Neural cell (in vitro differentiated cells): ENCODE measurements around the gene PCSK7. TPM values are rescaled to one million over a fixed set of nuclear protein-coding genes. Genes with fewer than 3 reads are reported as not detected.

Experiments used
- H2AFZ ChIP-seq: fragments of 200-600, 300-800 bp; sonication (generic), shearing (Covaris generic); 2 replicates; pipeline ENCODE4 v1.6.0; 2014; ENCODE audit warnings: low read depth, mild to moderate bottlenecking, antibody characterized with exemption, low read length, moderate library complexity
- H3F3A ChIP-seq: fragments of 200-600 bp; shearing (Covaris generic); 2 replicates; pipeline ENCODE4 v1.6.1; 2016; ENCODE audit warnings: mild to moderate bottlenecking, moderate library complexity, mixed read lengths, antibody characterized with exemption, low read length; ENCODE audit not compliant: insufficient read depth, poor library complexity, severe bottlenecking
- H3K27ac ChIP-seq: fragments of 200-600, 300-800 bp; sonication (generic), shearing (Covaris generic); 2 replicates; pipeline ENCODE4 v1.5.1; 2014; ENCODE audit warnings: mild to moderate bottlenecking, low read length, moderate library complexity
- H3K27me3 ChIP-seq: fragments of 300-800, 200-600 bp; sonication (generic), shearing (Covaris generic); 2 replicates; pipeline ENCODE4 v1.6.0; 2014; ENCODE audit warnings: mild to moderate bottlenecking, low read depth, low read length, moderate library complexity; ENCODE audit not compliant: insufficient read depth
- H3K36me3 ChIP-seq: fragments of 300-800, 200-600 bp; sonication (generic), shearing (Covaris generic); 2 replicates; pipeline ENCODE4 v1.5.1; 2014; ENCODE audit warnings: mild to moderate bottlenecking, antibody characterized with exemption, low read length, moderate library complexity; ENCODE audit not compliant: insufficient read depth
- H3K4me2 ChIP-seq: fragments of 300-800, 200-600 bp; sonication (generic), shearing (Covaris generic); 2 replicates; pipeline ENCODE4 v1.6.0; 2014; ENCODE audit warnings: mild to moderate bottlenecking, low read length
- H3K4me3 ChIP-seq: fragments of 300-800, 200-600 bp; sonication (generic), shearing (Covaris generic); 2 replicates; pipeline ENCODE4 v1.5.1; 2014; ENCODE audit warnings: mild to moderate bottlenecking, low read length, moderate library complexity
- H3K79me2 ChIP-seq: fragments of 200-600 bp; shearing (Covaris generic); replicated peaks from 2 replicates; pipeline ENCODE4 v1.6.0; 2014; ENCODE audit warnings: mild to moderate bottlenecking, low read length, moderate library complexity; ENCODE audit not compliant: insufficient read depth
- H3K9ac ChIP-seq: fragments of 300-800, 200-600 bp; sonication (generic), shearing (Covaris generic); 2 replicates; pipeline ENCODE4 v1.6.1; 2016; ENCODE audit warnings: mild to moderate bottlenecking, low read length, mixed read lengths
- H3K9me2 ChIP-seq: fragments of 200-600 bp; shearing (Covaris generic); 2 replicates; pipeline ENCODE4 v1.6.1; 2016; ENCODE audit warnings: mild to moderate bottlenecking, low read length, mixed read lengths; ENCODE audit not compliant: insufficient read depth
- H3K9me3 ChIP-seq: fragments of 200-600, 300-800 bp; sonication (generic), shearing (Covaris generic); 2 replicates; pipeline ENCODE4 v1.6.1; 2016; ENCODE audit warnings: mild to moderate bottlenecking, mixed run types, low read length, moderate library complexity, mixed read lengths
- H4K20me1 ChIP-seq: fragments of 200-600 bp; shearing (Covaris generic); 2 replicates; pipeline ENCODE4 v1.6.1; 2016; ENCODE audit warnings: mild to moderate bottlenecking, mixed run types; ENCODE audit not compliant: insufficient read depth
- CTCF ChIP-seq: fragments of 450-650 bp; IDR thresholded peaks from 2 replicates; pipeline ENCODE4 v1.5.1; 2014; ENCODE audit warnings: antibody characterized with exemption, mild to moderate bottlenecking, moderate library complexity; ENCODE audit not compliant: poor library complexity, severe bottlenecking
- EP300 ChIP-seq: fragments of 450-650 bp; conservative IDR thresholded peaks from 2 replicates; pipeline ENCODE4 v1.6.1; 2014; ENCODE audit warnings: antibody characterized with exemption, mild to moderate bottlenecking, moderate library complexity; ENCODE audit not compliant: poor library complexity, severe bottlenecking
- EZH2 ChIP-seq: fragments of 200-600, 300-800 bp; shearing (Covaris generic), sonication (generic); IDR thresholded peaks from 2 replicates; pipeline ENCODE4 v1.6.1; 2014; ENCODE audit warnings: antibody characterized with exemption, low read length, borderline replicate concordance, mild to moderate bottlenecking; ENCODE audit not compliant: insufficient read depth, poor library complexity, severe bottlenecking
- MXI1 ChIP-seq: fragments of 450-650 bp; conservative IDR thresholded peaks from 2 replicates; pipeline ENCODE4 v1.6.1; 2014; ENCODE audit warnings: antibody characterized with exemption, mild to moderate bottlenecking; ENCODE audit not compliant: poor library complexity, severe bottlenecking
- POLR2AphosphoS5 ChIP-seq: IDR thresholded peaks from 2 replicates; pipeline ENCODE4 v1.6.1; 2012
- RAD21 ChIP-seq: fragments of 450-650 bp; conservative IDR thresholded peaks from 2 replicates; pipeline ENCODE4 v1.6.1; 2014; ENCODE audit warnings: antibody characterized with exemption, mild to moderate bottlenecking, moderate library complexity
- REST ChIP-seq: IDR thresholded peaks from 2 replicates; pipeline ENCODE4 v1.6.1; 2012; ENCODE audit warnings: borderline replicate concordance
- SMC3 ChIP-seq: fragments of 450-650 bp; conservative IDR thresholded peaks from 2 replicates; pipeline ENCODE4 v1.6.1; 2014; ENCODE audit warnings: antibody characterized with exemption, mild to moderate bottlenecking, moderate library complexity; ENCODE audit not compliant: poor library complexity
- TAF1 ChIP-seq: IDR thresholded peaks from 2 replicates; pipeline ENCODE4 v1.6.1; 2012; ENCODE audit warnings: low read depth
- polyA plus RNA-seq: library from polyadenylated mRNA; depleted of rRNA; stranded (reverse); fragments of >200 nt; gene quantifications from 2 replicates; pipeline ENCODE4 v1.2.3, GENCODE V29; 2014

The PCSK7 gene
- polyA plus RNA-seq, 1 donor from 2014 or later = 44.4 TPM

GRCh38 chr11:117205211-117205818 is 26.6 kb downstream of the PCSK7 start:
- Histone ChIP-seq H3K27me3 (no peaks in the 10 kb centered on the region), H3K27ac (no peak overlapping the region), H3K9me3 (no peaks in the 10 kb centered on the region), H3K4me2 (no peak overlapping the region), H3K36me3 (no peaks in the 10 kb centered on the region), H3K4me3 (no peak overlapping the region), H3K79me2 (no peaks in the 10 kb centered on the region), H3F3A (no peaks in the 10 kb centered on the region), H4K20me1 (no peaks in the 10 kb centered on the region), H2AFZ (no peak overlapping the region), H3K9me2 (no peaks in the 10 kb centered on the region), H3K9ac (no peak overlapping the region)
- TF ChIP-seq REST (no peak), EP300 (no peak), EZH2 (no peak), SMC3 (no peak)

- Histone ChIP-seq H3K9ac (no peak overlapping the region), H3K9me3 (no peaks in the 10 kb centered on the region), H3K27ac (no peak overlapping the region), H3K4me2 (no peak overlapping the region), H3K27me3 (no peaks in the 10 kb centered on the region), H2AFZ (no peak overlapping the region), H3K4me3 (no peak overlapping the region), H3K36me3 (no peaks in the 10 kb centered on the region), H3K9me2 (no peaks in the 10 kb centered on the region), H4K20me1 (no peaks in the 10 kb centered on the region), H3F3A (no peaks in the 10 kb centered on the region), H3K79me2 (no peaks in the 10 kb centered on the region)
- no peak for TF ChIP-seq EP300
- TF ChIP-seq SMC3 = no peak
- TF ChIP-seq EZH2 = no peak
- no peak for TF ChIP-seq MXI1
- no peak for TF ChIP-seq RAD21
- TF ChIP-seq POLR2AphosphoS5 = no peak
- TF ChIP-seq REST = no peak
- TF ChIP-seq CTCF = no peak
- TF ChIP-seq TAF1 = no peak
These were observed 27.4 kb downstream of the PCSK7 start for GRCh38 chr11:117204283-117205080.
